Stomach (tissue), 9 donors: ENCODE results near the gene CHST11. TPM values are rescaled to one million over a fixed set of nuclear protein-coding genes. Genes with fewer than 3 reads are reported as not detected.

ENCODE experiments used
- DNase-seq, 2 donors: peaks; one replicate each; pipeline versions ENCODE4 v3.0.0 to v3.0.0-alpha.2; 2013 to 2019
- H3K27ac ChIP-seq, 5 donors: fragments of 200-600 bp in 4 of 5; sonication (generic) in 4 of 5; one replicate each; pipeline ENCODE4 v1.5.1; 2013 to 2019; ENCODE audit warnings: mild to moderate bottlenecking in 1 of 5, moderate library complexity in 1 of 5
- H3K27me3 ChIP-seq, 3 donors: fragments of 200-600 bp; sonication (generic); one replicate each; pipeline ENCODE4 v1.5.1; 2017 to 2019; ENCODE audit warnings: mixed run types in 1 of 3
- H3K36me3 ChIP-seq, 4 donors: fragments of 200-600 bp; sonication (generic); 1 replicate in 3 of 4; 2 replicates in 1 of 4; pipeline ENCODE4 v1.5.1; 2016 to 2019
- H3K4me1 ChIP-seq, 4 donors: fragments of 200-600 bp; sonication (generic); one replicate each; pipeline ENCODE4 v1.5.1; 2016 to 2019
- H3K4me3 ChIP-seq, 4 donors: fragments of 200-600 bp; sonication (generic) in 3 of 4; one replicate each; pipeline ENCODE4 v1.5.1; 2016 to 2019; ENCODE audit warnings: mild to moderate bottlenecking in 1 of 4
- H3K9me3 ChIP-seq, 4 donors: fragments of 200-600 bp; sonication (generic); one replicate each; pipeline ENCODE4 v1.5.1; 2016 to 2019
- CTCF ChIP-seq, 7 experiments: fragments of 450-650 bp in 4 of 7; fragments of 200-600 bp in 3 of 7; sonication (generic) in 3 of 7; IDR thresholded peaks; one replicate each; pipeline ENCODE4 v1.5.1; 2016 to 2019; ENCODE audit warnings: antibody characterized with exemption in 7 of 7, control low read depth in 2 of 7, mild to moderate bottlenecking in 1 of 7
- EP300 ChIP-seq: sonication (generic); formaldehyde crosslinking; IDR thresholded peaks from one replicate; pipeline ENCODE4 v1.6.1; 2017; ENCODE audit warnings: antibody characterized with exemption
- POLR2A ChIP-seq, 4 donors: fragments of 450-650 bp; IDR thresholded peaks; one replicate each; pipeline ENCODE4 v1.6.1; 2016; ENCODE audit warnings: antibody characterized with exemption in 4 of 4, control low read depth in 2 of 4, mild to moderate bottlenecking in 1 of 4, moderate library complexity in 1 of 4
- POLR2AphosphoS5 ChIP-seq, 3 donors: sonication (generic); formaldehyde crosslinking; IDR thresholded peaks; one replicate each; pipeline ENCODE4 v1.6.1; 2016; ENCODE audit warnings: antibody characterized with exemption in 3 of 3
- WGBS, 5 donors: extraction: QIAGEN DNeasy Blood & Tissue Kit in 3 of 5; methylation state at CpG; one replicate each; pipeline versions ENCODE4 v1.1.5 to v1.1.7; 2013 to 2018; 5-methylcytosine and 5-hydroxymethylcytosine counted together
- intact Hi-C: fragments of 100-400 bp; cut with DNase I; formaldehyde crosslinking; loops from one replicate; pipeline ENCODE4 v1.15.1; 2023; ENCODE audit warnings: low total_unique reads
- polyA plus RNA-seq, 3 donors: library from polyadenylated mRNA; stranded (reverse); fragments of 200-250 nt; gene quantifications; one replicate each; pipeline ENCODE4 v1.2.3, GENCODE V29; 2013
- total RNA-seq, 5 donors: library from RNA; depleted of rRNA; stranded (reverse); fragments of >200 nt; gene quantifications; one replicate each; pipeline versions ENCODE4 v1.1.0 to v1.2.3, GENCODE V29; 2014 to 2016
- donor health status: healthy with polysubstance abuse.
- donor health status: Bipolar disorder and iron deficiency.
- donor health status: healthy.

Gene CHST11
- total and polyA plus RNA-seq, 8 donors: 2.3 to 192 (median 18.6) TPM

GRCh38 chr12:104600036-104600712 is 143.4 kb downstream of the CHST11 start:
- Histone ChIP-seq H3K9me3 (no peaks in the 10 kb centered on the region), H3K27ac (peak overlapping the region in 1 of 5 donors; percentile 23), H3K36me3 (no peaks in the 10 kb centered on the region), H3K4me1 (peaks cover 19 to 90% (median 46%) of the 10 kb centered on the region in 4 donors), H3K27me3 (no peaks in the 10 kb centered on the region), H3K4me3 (no peak overlapping the region)
- intact Hi-C loops: no loop called here
- no peak for DNase-seq
- WGBS, 5 donors: 89 to 99% (median 90%) methylated on average over 4 of the region's 4 CpGs
- TF ChIP-seq CTCF (IDR thresholded peaks at IDR 0.05) (no peak), EP300 (no peak), POLR2A (IDR thresholded peaks at IDR 0.05) (no peak), POLR2AphosphoS5 (IDR thresholded peaks at IDR 0.05) (no peak)

GRCh38 chr12:104600790-104601739 is 144.3 kb downstream of the CHST11 start:
- no peak for DNase-seq
- no peak for TF ChIP-seq CTCF (IDR thresholded peaks at IDR 0.05)
- TF ChIP-seq POLR2AphosphoS5 (IDR thresholded peaks at IDR 0.05): no peak
- TF ChIP-seq EP300: no peak
- no peak for TF ChIP-seq POLR2A (IDR thresholded peaks at IDR 0.05)
- H3K27me3 ChIP-seq: no peaks in the 10 kb centered on the region
- no peak overlapping the region for H3K4me3 ChIP-seq
- H3K36me3 ChIP-seq: no peaks in the 10 kb centered on the region
- intact Hi-C loops: no loop called here
- 85 to 97% (median 94%) methylated on average over 6 of the region's 6 CpGs for WGBS, 5 donors
- H3K9me3 ChIP-seq: no peaks in the 10 kb centered on the region
- peak overlapping the region in 3 of 5 donors; percentile 13 to 23 (median 13) for H3K27ac ChIP-seq
- peaks cover 22 to 90% (median 42%) of the 10 kb centered on the region in 4 donors for H3K4me1 ChIP-seq

GRCh38 chr12:104602406-104602805 is 145.7 kb downstream of the CHST11 start:
- Histone ChIP-seq H3K27me3 (no peaks in the 10 kb centered on the region), H3K4me3 (no peak overlapping the region), H3K27ac (no peak overlapping the region), H3K4me1 (peaks cover 21 to 86% (median 36%) of the 10 kb centered on the region in 4 donors), H3K9me3 (no peaks in the 10 kb centered on the region), H3K36me3 (no peaks in the 10 kb centered on the region)
- DNase-seq: no peak
- 95 to 100% (median 96%) methylated on average over 6 of the region's 6 CpGs for WGBS, 5 donors
- intact Hi-C loops: no loop called here
- TF ChIP-seq CTCF (IDR thresholded peaks at IDR 0.05): no peak
- no peak for TF ChIP-seq POLR2AphosphoS5 (IDR thresholded peaks at IDR 0.05)
- TF ChIP-seq POLR2A (IDR thresholded peaks at IDR 0.05): no peak
- no peak for TF ChIP-seq EP300

- Histone ChIP-seq H3K4me3 (no peak overlapping the region), H3K9me3 (no peaks in the 10 kb centered on the region), H3K27ac (peak overlapping the region in 1 of 5 donors; percentile 71), H3K36me3 (no peaks in the 10 kb centered on the region), H3K4me1 (peaks cover 21 to 82% (median 35%) of the 10 kb centered on the region in 4 donors), H3K27me3 (no peaks in the 10 kb centered on the region)
- WGBS, 5 donors: 85 to 94% (median 92%) methylated on average over 2 of the region's 2 CpGs
- no peak for DNase-seq
- intact Hi-C loops: no loop called here
- TF ChIP-seq CTCF (IDR thresholded peaks at IDR 0.05) (no peak), POLR2AphosphoS5 (IDR thresholded peaks at IDR 0.05) (no peak), EP300 (no peak), POLR2A (IDR thresholded peaks at IDR 0.05) (no peak)
Measured at GRCh38 chr12:104602896-104603295, 146.1 kb downstream of the CHST11 start.
